HG02885 (cell line): ENCODE measurements around the gene TNRC6C.
"Not testable (repeated sequence)": the region's sequence is repeated elsewhere in the genome, so short reads cannot be mapped to it uniquely, and the experiment has no call there.

Source experiments
- ATAC-seq: cut with Tn5 transposase; IDR thresholded peaks from one replicate; pipeline ENCODE4 v1.9.1; 2021; ENCODE audit warnings: mild to moderate bottlenecking; ENCODE audit not compliant: unreplicated experiment, poor library complexity

The TNRC6C gene

GRCh38 chr17:78069695-78070094, 111.2 kb downstream of the TNRC6C start:
- ATAC-seq, result no peak

- no peak for ATAC-seq
These were observed 114.5 kb downstream of the TNRC6C start for GRCh38 chr17:78072961-78073360.

DNA sequence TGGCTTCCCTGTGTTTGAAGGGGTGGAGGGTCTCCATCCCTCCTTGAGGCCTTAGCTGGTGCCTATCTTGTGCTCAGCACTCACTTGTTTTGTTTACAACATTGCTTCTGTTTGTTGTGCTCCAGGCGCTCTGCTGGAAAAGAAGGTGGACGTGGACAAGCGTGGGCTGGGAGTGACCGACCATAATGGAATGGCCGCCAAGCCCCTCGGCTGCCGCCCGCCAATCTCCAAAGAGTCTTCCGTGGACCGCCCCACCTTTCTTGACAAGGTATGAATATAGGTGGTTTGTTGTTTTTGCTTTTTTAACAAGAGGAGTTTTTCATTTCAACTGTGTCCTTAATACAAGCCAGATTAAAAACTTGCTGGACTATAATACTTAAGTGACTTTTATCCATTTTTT, 116.5 kb downstream of the TNRC6C start:
- no peak for ATAC-seq

GRCh38 chr17:78075545-78075944, 117.0 kb downstream of the TNRC6C start:
- ATAC-seq, result no peak

DNA sequence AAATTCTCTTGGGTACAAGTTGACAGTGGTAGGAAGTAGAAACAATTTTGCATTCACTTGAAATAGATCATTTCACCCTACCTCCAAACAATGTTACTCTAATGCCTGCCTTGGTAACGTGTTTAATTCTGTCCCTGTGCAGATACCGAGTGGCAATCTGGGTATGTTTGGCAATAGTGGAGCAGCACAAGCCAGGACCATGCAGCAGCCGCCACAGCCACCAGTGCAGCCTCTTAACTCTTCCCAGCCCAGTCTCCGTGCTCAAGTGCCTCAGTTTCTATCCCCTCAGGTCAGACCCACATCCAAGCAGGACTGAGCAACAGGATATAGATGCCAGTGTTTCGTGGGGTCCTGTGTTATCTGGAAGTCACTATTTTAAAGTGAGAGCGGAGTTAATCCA, 120.8 kb downstream of the TNRC6C start:
- ATAC-seq, result no peak

DNA sequence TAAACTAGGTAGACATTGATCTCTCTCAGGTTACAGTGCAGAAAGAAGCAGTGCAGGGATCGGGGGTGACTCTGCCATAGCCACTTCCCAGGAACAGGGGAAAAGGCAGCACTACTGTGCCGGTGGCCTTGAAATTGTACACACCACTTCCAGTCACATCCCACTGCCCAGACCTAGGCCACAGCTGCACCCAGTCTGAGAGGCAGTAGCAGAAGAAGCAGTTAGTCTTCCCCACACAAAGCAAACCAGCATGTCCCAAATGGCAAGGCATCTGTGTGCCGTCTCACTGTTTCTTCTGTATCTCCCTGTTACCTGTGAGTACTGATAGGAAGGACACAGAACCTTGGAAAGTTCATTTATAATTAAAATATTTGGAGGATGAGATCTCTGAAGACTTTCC, 123.0 kb downstream of the TNRC6C start:
- ATAC-seq, result no peak

DNA sequence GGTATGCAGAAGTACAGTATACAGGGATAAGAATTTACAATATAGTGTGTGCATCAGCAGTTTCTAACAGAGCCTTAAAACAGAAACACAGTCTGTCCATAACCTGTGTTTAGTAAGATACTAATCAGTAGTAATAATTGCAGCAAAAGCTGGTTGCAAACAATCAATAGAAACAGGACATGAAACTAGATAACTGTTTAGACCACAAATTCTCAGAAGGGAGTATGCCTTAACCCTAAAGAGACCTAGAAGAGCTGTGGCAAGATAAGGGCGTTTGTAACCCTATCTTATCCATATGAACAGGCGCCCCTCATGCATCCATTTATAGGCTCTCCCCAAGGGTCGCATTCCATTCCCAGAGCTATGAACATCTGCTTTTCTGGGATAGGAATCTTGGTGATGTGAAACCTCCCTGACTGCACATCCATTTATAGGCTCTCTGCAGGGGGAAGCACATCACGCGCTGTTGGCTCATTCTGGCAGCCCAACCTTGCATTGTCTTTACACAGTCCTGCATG, 123.9 kb downstream of the TNRC6C start:
- not testable (repeated sequence) for ATAC-seq

DNA sequence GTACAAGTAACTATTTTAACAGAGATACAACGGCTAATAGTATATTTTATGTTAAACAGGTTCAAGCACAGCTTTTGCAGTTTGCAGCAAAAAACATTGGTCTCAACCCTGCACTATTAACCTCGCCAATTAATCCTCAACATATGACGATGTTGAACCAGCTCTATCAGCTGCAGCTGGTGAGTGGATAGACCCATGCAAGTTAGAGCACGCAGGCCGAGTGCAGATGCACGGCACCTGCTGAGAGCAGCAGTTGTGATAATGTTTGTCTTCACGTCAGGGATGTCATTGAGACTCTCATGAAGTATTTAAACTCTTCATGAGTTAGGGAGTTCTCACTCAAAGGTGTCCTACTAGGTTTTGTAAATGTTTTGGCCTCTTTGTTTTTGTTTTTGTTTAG, 124.5 kb downstream of the TNRC6C start:
- ATAC-seq, result no peak

DNA sequence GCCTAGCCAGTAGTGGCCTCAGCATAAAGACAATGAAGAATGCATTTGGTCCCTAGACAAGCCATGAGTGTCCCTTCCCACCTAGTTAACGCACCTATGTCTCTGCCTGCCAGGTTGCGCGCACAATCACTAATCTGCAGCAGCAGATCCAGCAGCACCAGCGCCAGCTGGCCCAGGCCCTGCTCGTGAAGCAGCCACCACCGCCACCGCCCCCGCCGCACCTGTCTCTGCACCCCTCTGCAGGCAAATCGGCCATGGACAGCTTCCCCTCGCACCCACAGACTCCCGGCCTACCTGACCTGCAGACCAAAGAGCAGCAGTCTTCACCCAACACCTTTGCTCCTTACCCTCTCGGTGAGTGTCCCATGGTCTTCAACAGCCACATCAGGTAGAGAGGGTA, 128.2 kb downstream of the TNRC6C start:
- no peak for ATAC-seq

DNA sequence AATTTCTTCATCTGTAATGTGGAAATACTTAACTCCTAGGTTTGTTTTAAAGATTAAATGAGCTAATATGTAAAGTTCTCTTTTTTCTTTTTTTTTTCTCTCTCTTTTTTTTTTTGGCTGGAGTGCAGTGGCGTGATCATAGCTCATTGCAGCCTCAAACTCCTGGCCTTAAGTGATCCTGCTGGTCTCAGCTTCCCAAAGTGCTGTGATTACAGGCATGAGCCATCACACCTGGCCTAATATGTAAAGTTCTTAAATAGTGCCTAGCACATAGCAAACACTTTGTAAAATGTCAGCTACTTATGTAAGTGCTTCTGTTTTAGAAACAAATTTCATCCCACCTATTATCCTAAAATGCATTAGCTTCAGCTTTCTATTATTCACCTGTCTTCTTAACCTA, 130.0 kb downstream of the TNRC6C start:
- no peak for ATAC-seq

- no peak for ATAC-seq
These were observed 131.2 kb downstream of the TNRC6C start for GRCh38 chr17:78089576-78090281.

DNA sequence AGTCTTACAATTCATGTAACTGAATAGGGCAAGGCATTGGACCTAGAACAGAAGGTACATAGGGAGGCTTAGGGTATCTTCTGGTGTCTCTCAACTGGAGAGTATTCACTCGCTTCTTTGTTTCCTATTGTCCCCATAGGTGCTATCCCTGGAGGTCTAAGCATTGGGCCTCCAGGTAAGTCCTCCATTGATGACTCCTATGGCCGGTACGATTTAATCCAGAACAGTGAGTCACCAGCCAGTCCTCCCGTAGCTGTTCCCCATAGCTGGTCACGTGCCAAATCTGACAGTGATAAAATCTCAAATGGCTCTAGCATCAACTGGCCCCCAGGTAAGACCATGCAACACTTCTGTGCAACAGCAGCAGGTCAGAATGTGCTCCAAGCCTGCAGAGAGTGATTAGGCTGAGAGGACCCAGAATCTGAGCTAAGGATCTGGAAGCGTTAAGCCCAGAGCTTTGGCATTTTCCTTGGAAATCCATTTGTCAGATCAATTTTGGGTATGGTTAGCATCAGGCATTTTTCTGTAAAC, 134.4 kb downstream of the TNRC6C start:
- ATAC-seq, result no peak

- ATAC-seq, result no peak
These were observed 136.5 kb downstream of the TNRC6C start for GRCh38 chr17:78095035-78095434.

- no peak for ATAC-seq
These were observed 137.6 kb downstream of the TNRC6C start for GRCh38 chr17:78096093-78096492.

GRCh38 chr17:78101112-78101511, 142.6 kb downstream of the TNRC6C start:
- no peak for ATAC-seq

- ATAC-seq, result no peak
These were observed 143.0 kb downstream of the TNRC6C start for GRCh38 chr17:78101542-78101941.

GRCh38 chr17:78103311-78103710, 144.8 kb downstream of the TNRC6C start:
- no peak for ATAC-seq

- ATAC-seq, result no peak
These were observed 146.0 kb downstream of the TNRC6C start for GRCh38 chr17:78104540-78104941.

DNA sequence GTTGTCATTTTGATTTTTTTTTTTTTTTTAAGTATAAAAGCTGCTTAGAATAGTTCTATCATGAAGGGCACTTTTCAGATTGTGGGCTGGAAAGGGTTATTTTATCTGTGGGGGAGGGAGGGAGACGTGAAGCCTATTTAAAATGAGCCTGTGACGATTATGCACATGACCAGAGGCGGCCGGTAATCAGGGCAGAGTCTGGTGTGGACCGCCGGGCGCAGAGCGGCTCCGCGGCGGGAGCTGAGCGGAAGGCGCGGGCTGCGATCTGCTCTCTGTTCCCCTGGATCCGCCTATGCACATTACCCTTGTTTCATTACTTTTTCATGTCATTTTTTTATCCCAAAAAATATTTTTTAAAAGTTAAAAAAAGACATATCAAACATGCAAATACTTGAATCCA, 146.6 kb downstream of the TNRC6C start:
- ATAC-seq, result no peak

DNA sequence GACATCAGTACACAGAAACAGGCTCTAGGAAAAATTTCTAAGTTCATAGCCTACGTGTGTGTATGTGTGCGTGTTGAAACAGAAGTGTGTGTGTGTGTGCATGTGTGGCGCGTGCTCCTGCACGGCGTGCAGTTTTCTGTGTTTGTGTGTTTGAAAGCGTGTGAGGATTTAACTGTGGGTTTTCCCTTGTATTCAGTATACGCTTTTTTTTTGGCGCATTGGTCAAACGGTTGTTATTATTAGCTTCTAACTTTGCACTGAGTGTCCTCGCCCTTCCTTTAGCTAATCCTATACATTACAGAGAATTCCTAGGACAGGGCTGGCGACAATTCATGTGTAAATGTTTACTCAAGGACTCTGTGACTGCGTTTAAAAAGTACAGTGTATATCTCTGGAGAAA, 147.0 kb downstream of the TNRC6C start:
- no peak for ATAC-seq

GRCh38 chr17:78106211-78106610, 147.7 kb downstream of the TNRC6C start:
- ATAC-seq, result no peak

DNA sequence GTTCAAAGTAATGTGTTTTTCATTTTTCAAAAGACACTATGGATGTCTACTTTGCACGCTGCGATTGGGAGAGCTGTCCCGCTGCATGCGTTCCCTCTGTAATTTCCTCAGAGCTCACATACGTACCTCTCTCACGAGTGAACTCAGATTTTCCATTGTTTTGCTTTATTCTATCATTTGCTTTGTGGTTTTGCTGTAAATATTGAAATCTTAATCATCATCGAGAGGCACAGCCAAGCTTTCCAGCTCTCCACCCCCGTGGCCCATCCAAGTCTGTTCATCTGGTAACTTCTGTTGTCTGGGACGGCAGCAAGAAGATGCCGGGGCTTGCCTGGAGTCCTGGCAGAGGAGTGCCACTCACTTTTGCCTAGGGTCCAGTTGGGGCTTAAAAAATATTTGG, 149.0 kb downstream of the TNRC6C start:
- ATAC-seq, result no peak
